ENCODE data around the gene SLC43A2. TPM values are rescaled to one million over a fixed set of nuclear protein-coding genes. Genes with fewer than 3 reads are reported as not detected.

The SLC43A2 gene
- total RNA-seq, 1 experiment from 2014 or later, result 12.9 TPM

DNA sequence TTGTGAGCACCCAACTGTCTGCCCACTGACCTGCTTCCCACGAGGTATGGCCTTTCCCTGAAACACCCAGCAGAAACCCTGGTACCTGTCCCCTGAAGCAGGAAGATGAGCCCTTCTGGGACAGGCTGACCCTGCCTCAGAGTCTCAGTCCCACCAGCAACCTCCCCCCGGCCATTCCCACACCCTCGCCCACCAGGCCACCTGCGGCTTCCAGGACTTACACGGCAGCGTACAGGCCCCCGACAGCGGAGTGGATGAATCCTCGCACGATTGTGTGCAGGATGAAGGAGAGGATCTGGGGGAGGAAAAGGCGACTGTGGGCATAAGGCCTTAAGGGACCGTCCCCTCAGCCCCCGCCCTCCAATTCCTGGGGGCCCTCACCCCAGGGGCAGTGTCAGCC is 50.6 kb downstream of the SLC43A2 start:
- no peaks in the 10 kb centered on the region for H3K27me3 ChIP-seq (ENCODE audit: insufficient read depth, low read length)
- no peak overlapping the region for H2BK15ac ChIP-seq (ENCODE audit: low read depth, low read length)
- Mint-ChIP-seq H3K36me3 (ENCODE audit: insufficient read depth in 1 of 3, low read depth in 3 of 3) (peaks cover 0 to 4% (median 0%) of the 10 kb centered on the region in 3 experiments; a peak in 3 of 7 replicates), H3K27ac (peak overlapping the region; percentile 16 to 64 (median 59); a peak in 2 of 7 replicates), H3K9me3 (no peaks in the 10 kb centered on the region), H3K27me3 (ENCODE audit: low read depth) (no peaks in the 10 kb centered on the region), H3K4me1 (peaks cover 18 to 27% of the 10 kb centered on the region in 2 experiments), H3K4me3 (no peak overlapping the region)
- peak overlapping the region; percentile 26 for H3K18ac ChIP-seq (ENCODE audit: insufficient read length, low read depth, low read length)
- no peaks in the 10 kb centered on the region for H3K79me1 ChIP-seq (ENCODE audit: insufficient read depth, low read depth, low read length, poor library complexity, severe bottlenecking)
- no peak for DNase-seq
- no peak overlapping the region for H2BK20ac ChIP-seq (ENCODE audit: low read depth, low read length, poor library complexity, severe bottlenecking)
- no peak overlapping the region; the same call in 1 of the 2 replicates for H3K14ac ChIP-seq (ENCODE audit: insufficient read depth, low read length)
- H3K4me2 ChIP-seq (ENCODE audit: insufficient read depth, insufficient read length, low read length), result no peak overlapping the region
- no peaks in the 10 kb centered on the region for H4K20me1 ChIP-seq (ENCODE audit: control insufficient read depth, insufficient read depth, insufficient read length)
- TF ChIP-seq, protein P1, sequence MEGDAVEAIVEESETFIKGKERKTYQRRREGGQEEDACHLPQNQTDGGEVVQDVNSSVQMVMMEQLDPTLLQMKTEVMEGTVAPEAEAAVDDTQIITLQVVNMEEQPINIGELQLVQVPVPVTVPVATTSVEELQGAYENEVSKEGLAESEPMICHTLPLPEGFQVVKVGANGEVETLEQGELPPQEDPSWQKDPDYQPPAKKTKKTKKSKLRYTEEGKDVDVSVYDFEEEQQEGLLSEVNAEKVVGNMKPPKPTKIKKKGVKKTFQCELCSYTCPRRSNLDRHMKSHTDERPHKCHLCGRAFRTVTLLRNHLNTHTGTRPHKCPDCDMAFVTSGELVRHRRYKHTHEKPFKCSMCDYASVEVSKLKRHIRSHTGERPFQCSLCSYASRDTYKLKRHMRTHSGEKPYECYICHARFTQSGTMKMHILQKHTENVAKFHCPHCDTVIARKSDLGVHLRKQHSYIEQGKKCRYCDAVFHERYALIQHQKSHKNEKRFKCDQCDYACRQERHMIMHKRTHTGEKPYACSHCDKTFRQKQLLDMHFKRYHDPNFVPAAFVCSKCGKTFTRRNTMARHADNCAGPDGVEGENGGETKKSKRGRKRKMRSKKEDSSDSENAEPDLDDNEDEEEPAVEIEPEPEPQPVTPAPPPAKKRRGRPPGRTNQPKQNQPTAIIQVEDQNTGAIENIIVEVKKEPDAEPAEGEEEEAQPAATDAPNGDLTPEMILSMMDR (conservative IDR thresholded peaks at IDR 0.05), result no peak
- H3K27ac ChIP-seq (ENCODE audit: insufficient read length, low read depth, low read length), result no peak overlapping the region
- H3K23me2 ChIP-seq (ENCODE audit: insufficient read length, low read depth, low read length, poor library complexity, severe bottlenecking), result no peaks in the 10 kb centered on the region
- no peak overlapping the region for H3K23ac ChIP-seq (ENCODE audit: insufficient read length, low read depth, low read length)
- no CpG with 5 or more reads among the region's 13 CpGs for WGBS (ENCODE audit: extremely low coverage, insufficient read length, low lambda C conversion rate)
- H3K79me2 ChIP-seq (ENCODE audit: insufficient read depth, low read length), result no peaks in the 10 kb centered on the region
- no peak overlapping the region for H3K4ac ChIP-seq (ENCODE audit: low read depth, low read length)
- no peak overlapping the region for H4K91ac ChIP-seq (ENCODE audit: insufficient read length, low read depth, low read length)
- H3K56ac ChIP-seq (ENCODE audit: insufficient read length, low read depth, low read length), result no peak overlapping the region
- H3K4me1 ChIP-seq (ENCODE audit: insufficient read depth, low read length), result 0 out of 2 replicates have a peak, but pooled peaks cover 4% of the 10 kb centered on the region
- H3K9me3 ChIP-seq (ENCODE audit: control insufficient read depth, low read depth, low read length), result no peaks in the 10 kb centered on the region
- no peak overlapping the region for H2BK120ac ChIP-seq (ENCODE audit: low read depth, low read length, poor library complexity, severe bottlenecking)
- no peak overlapping the region for H3K9ac ChIP-seq (ENCODE audit: extremely low read depth, insufficient read length, low read length)
- H3T11ph ChIP-seq (ENCODE audit: low read length), result no peak overlapping the region
- H4K5ac ChIP-seq (ENCODE audit: insufficient read length, low read depth, low read length), result no peak overlapping the region
- no peak overlapping the region for H4K8ac ChIP-seq (replicated peaks; ENCODE audit: insufficient read length, low read depth, low read length)
- H2BK5ac ChIP-seq (ENCODE audit: insufficient read length, low read length), result no peak overlapping the region
- H2AFZ ChIP-seq (ENCODE audit: low read length), result no peak overlapping the region
- no peak overlapping the region for H2BK12ac ChIP-seq (ENCODE audit: insufficient read length, low read depth, low read length)
- H2AK5ac ChIP-seq (ENCODE audit: insufficient read length, low read length), result no peak overlapping the region

Data from H9 (cell line).